Right lobe of liver (tissue), 6 donors: Measurements from ENCODE around the gene ALPK3. TPM values are rescaled to one million over a fixed set of nuclear protein-coding genes. Genes with fewer than 3 reads are reported as not detected.

Source experiments
- ATAC-seq, 4 donors: fragments of 200-7000 bp; cut with Tn5 transposase; one replicate each; pipeline ENCODE4 v1.9.1; 2020; ENCODE audit warnings: mild to moderate bottlenecking in 4 of 4, moderate library complexity in 4 of 4
- DNase-seq, 3 donors: peaks; one replicate each; pipeline ENCODE4 v3.0.0-alpha.2; 2020
- H3K27ac ChIP-seq, 3 donors: fragments of 200-600 bp; one replicate each; pipeline ENCODE4 v1.8.0; 2022
- H3K27me3 ChIP-seq, 2 donors: fragments of 200-600 bp; one replicate each; pipeline ENCODE4 v1.8.0; 2022
- H3K36me3 ChIP-seq, 4 donors: fragments of 200-600 bp; sonication (generic) in 1 of 4; one replicate each; pipeline versions ENCODE4 v1.5.1 to v1.8.0; 2017 to 2022; ENCODE audit warnings: control low read depth in 1 of 4
- H3K4me1 ChIP-seq, 4 donors: fragments of 200-600 bp; sonication (generic) in 1 of 4; one replicate each; pipeline versions ENCODE4 v1.5.1 to v1.8.0; 2017 to 2022; ENCODE audit warnings: control low read depth in 1 of 4
- H3K4me3 ChIP-seq, 3 donors: fragments of 200-600 bp; one replicate each; pipeline ENCODE4 v1.8.0; 2022
- H3K9me3 ChIP-seq, 4 donors: fragments of 200-600 bp; sonication (generic) in 1 of 4; one replicate each; pipeline versions ENCODE4 v1.5.1 to v1.8.0; 2017 to 2022; ENCODE audit warnings: control low read depth in 1 of 4
- POLR2A ChIP-seq: fragments of 450-650 bp; IDR thresholded peaks from one replicate; pipeline ENCODE4 v1.6.1; 2017; ENCODE audit warnings: antibody characterized with exemption, mild to moderate bottlenecking
- WGBS: methylation state at CpG from one replicate; pipeline ENCODE4 v1.1.6; 2018; ENCODE audit warnings: low coverage, low lambda C conversion rate; ENCODE audit not compliant: insufficient coverage; ENCODE audit errors: missing lambda C conversion rate; 5-methylcytosine and 5-hydroxymethylcytosine counted together
- intact Hi-C, 2 donors: fragments of 100-400 bp; cut with DNase I; formaldehyde crosslinking; loops; one replicate each; pipeline versions ENCODE4 v1.11.2 to v1.14.1; 2022
- total RNA-seq, 6 experiments: library from RNA; depleted of rRNA in 2 of 6; stranded (reverse); fragments of >200 nt in 2 of 6; fragmentation: NEBNext Ultra II Directional in 3 of 6; extraction: Animal tissue kit (Norgen Biotek cat#: 25700) in 3 of 6; gene quantifications; one replicate each; pipeline versions ENCODE4 v1.1.0 to v1.2.4, GENCODE V29; 2016 to 2023
- TF ChIP-seq, protein P1 (sequence below), 4 donors: fragments of 200-600 bp in 3 of 4; fragments of 450-650 bp in 1 of 4; IDR thresholded peaks; one replicate each; pipeline versions ENCODE4 v1.5.1 to v1.8.0; 2016 to 2022; ENCODE audit warnings: antibody characterized with exemption in 4 of 4, mild to moderate bottlenecking in 2 of 4
- donor health status: DM: no; HTN: yes; CAD: no.
- donor health status: DM: no; HTN: no; CAD: no.
- donor health status: DM: no; HTN: no; CAD: no.
- donor health status: DM: no; HTN: yes; CAD: no.
- donor health status: DM: no; HTN: yes; CAD: no.

Gene ALPK3
- total RNA-seq, 6 experiments from 2014 or later, result 1.3 to 12.5 (median 5.5) TPM

DNA sequence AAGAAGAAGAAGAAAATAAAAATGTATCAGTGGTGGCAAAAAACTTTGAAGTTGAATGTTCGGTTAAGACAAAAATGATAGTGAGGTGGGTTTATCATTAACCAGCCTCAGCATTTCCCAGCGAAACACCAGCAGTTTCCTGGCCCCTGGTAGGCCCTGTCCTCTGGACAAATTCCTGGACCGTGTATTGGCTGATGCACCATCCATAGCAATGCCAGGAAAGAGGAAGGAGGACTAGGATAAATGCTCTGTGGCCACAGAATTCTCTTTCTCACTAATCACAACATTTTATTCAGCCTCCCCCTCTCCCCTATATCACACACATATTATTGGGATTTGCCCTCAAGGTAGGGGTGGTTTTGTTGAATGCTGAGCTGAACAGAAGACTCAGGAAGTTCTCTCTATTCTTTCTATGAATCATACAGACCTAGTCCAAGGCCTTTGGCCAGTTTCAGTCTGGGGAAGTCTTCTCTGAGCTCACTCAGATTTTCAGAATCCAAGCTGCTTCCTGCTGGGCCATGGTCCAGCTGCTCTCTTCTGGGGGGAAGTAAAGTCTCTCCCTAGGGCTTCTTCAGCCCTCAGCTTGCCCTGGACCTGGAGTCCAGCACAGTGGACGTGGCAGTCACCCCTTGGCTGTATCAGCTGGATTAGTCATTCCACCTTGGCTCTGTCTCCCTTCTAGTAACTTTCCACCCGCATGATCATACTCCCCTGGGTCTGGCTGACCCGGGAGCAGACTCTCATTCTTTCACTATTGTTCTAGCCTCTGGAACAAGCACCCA lies 94.9 kb downstream of the ALPK3 start:
- no peak overlapping the region for H3K4me3 ChIP-seq
- intact Hi-C loops, result no loop called here
- H3K4me1 ChIP-seq, result peaks cover 0 to 35% (median 15%) of the 10 kb centered on the region in 4 donors
- WGBS, result 28% methylated on average over 5 of the region's 6 CpGs
- ATAC-seq, result peak; percentile 78 to 90 (median 84)
- no peaks in the 10 kb centered on the region for H3K36me3 ChIP-seq
- H3K27me3 ChIP-seq, result no peaks in the 10 kb centered on the region
- TF ChIP-seq, protein P1, sequence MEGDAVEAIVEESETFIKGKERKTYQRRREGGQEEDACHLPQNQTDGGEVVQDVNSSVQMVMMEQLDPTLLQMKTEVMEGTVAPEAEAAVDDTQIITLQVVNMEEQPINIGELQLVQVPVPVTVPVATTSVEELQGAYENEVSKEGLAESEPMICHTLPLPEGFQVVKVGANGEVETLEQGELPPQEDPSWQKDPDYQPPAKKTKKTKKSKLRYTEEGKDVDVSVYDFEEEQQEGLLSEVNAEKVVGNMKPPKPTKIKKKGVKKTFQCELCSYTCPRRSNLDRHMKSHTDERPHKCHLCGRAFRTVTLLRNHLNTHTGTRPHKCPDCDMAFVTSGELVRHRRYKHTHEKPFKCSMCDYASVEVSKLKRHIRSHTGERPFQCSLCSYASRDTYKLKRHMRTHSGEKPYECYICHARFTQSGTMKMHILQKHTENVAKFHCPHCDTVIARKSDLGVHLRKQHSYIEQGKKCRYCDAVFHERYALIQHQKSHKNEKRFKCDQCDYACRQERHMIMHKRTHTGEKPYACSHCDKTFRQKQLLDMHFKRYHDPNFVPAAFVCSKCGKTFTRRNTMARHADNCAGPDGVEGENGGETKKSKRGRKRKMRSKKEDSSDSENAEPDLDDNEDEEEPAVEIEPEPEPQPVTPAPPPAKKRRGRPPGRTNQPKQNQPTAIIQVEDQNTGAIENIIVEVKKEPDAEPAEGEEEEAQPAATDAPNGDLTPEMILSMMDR (IDR thresholded peaks at IDR 0.05), result no peak
- peak; percentile 75 for TF ChIP-seq POLR2A
- H3K27ac ChIP-seq, result peak overlapping the region; percentile 86 to 93 (median 89)
- no peaks in the 10 kb centered on the region for H3K9me3 ChIP-seq
- peak; percentile 84 to 91 (median 85) for DNase-seq

DNA sequence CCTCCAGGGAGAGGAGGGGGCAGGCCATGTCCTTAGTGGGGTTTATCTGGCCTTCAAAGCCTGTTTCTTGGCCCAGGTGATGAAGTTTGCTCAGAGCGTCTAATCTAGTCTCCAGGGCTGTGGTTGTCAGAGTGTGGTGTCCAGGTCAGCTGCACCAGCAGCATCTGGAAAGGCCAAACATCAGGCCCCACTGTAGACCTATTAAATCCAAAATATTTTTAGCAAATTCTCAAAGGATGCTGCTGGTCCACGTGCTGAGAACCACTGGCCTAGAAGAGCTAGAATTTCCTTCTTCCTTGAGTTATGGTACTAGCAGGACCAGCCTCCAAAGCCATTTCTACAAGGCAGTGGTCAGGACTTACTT lies 96.2 kb downstream of the ALPK3 start:
- no peak for DNase-seq
- ATAC-seq, result no peak
- Histone ChIP-seq H3K36me3 (peaks cover 0 to 5% (median 0%) of the 10 kb centered on the region in 4 donors), H3K27ac (peak overlapping the region; percentile 86 to 93 (median 89)), H3K27me3 (no peaks in the 10 kb centered on the region), H3K9me3 (no peaks in the 10 kb centered on the region), H3K4me1 (peaks cover 0 to 35% (median 15%) of the 10 kb centered on the region in 4 donors), H3K4me3 (no peak overlapping the region)
- WGBS, result no CpG with 5 or more reads among the region's 2 CpGs
- intact Hi-C loops, result no loop called here
- TF ChIP-seq, protein P1 (IDR thresholded peaks at IDR 0.05), result no peak
- no peak for TF ChIP-seq POLR2A

DNA sequence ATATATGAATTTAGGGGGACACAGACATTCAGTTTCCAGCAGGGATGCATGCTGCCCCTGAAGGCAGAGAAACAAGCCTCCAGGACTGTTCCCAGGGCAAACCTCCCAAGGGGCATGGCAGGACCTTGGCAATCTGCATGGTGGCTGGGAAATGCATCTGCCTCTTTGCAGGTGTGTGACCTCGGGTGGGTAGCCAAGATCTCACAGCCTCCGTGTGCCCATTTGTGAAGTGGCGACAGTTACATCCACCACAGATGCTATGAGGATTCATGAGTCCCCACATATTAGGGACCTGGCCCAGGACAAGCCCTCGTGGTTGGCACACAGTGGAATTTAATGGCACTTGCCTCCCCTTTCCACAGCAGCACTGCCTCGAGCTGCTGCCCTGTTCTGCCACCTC lies 97.2 kb downstream of the ALPK3 start:
- DNase-seq (no peak), ATAC-seq (no peak)
- intact Hi-C loops, result no loop called here

DNA sequence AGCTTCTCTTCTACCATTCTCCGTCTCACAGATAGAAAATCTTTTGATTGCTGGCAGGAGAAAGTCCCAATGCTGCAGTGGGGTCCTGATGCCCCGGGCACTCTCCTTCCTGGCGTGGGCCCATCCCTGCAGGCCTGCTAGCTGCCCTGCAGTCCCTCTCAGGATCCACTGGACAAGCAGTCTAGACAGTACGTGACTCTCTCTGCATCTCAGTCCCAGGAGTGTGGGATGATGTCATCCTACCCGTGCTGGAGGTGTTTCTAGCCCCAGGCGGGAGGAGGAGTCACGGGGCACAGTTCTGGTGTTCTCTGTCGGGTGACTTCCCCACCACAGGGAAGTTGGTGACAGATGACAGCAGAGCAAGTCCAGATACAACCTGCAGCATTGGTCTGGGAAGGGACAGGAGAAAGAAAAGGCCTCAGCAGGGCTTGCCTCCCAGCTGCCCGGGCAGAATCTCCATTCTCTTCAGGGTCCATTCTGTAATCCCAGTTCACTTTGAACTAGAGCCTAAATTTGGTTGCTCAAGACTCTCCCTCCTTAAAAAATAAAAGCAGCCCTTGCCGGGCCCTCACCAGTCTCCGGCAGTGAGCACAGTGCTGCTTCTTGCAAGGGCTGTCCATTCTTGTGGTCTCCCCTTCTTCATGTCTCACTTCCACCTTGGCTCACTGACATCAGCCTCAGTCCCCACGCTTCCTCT lies 97.9 kb downstream of the ALPK3 start:
- DNase-seq (peak in 1 of 3 donors; percentile 71), ATAC-seq (peak in 2 of 4 donors; percentile 4 to 46)
- peak overlapping the region in 2 of 3 donors; percentile 24 to 86 for H3K27ac ChIP-seq
- H3K4me1 ChIP-seq, result peaks cover 0 to 28% (median 15%) of the 10 kb centered on the region in 4 donors
- no peak for TF ChIP-seq POLR2A
- TF ChIP-seq, protein P1 (IDR thresholded peaks at IDR 0.05), result no peak
- H3K9me3 ChIP-seq, result no peaks in the 10 kb centered on the region
- 61% methylated on average over 6 of the region's 12 CpGs for WGBS
- H3K36me3 ChIP-seq, result peaks cover 0 to 6% (median 0%) of the 10 kb centered on the region in 4 donors
- H3K27me3 ChIP-seq, result no peaks in the 10 kb centered on the region
- intact Hi-C loops, result no loop called here
- H3K4me3 ChIP-seq, result no peak overlapping the region

More for the DNA sequence above, 97.2 kb downstream of the ALPK3 start:
- TF ChIP-seq POLR2A, result no peak
- TF ChIP-seq, protein P1 (IDR thresholded peaks at IDR 0.05), result no peak
- Histone ChIP-seq H3K36me3 (peaks cover 0 to 6% (median 0%) of the 10 kb centered on the region in 4 donors), H3K9me3 (no peaks in the 10 kb centered on the region), H3K27me3 (no peaks in the 10 kb centered on the region), H3K4me1 (peaks cover 0 to 35% (median 15%) of the 10 kb centered on the region in 4 donors), H3K27ac (peak overlapping the region in 2 of 3 donors; percentile 9 to 86), H3K4me3 (no peak overlapping the region)
- WGBS, result 60% methylated on average over 1 of the region's 5 CpGs
